Measurements from ENCODE around the gene STEAP4.
"Not testable (repeated sequence)": the region's sequence is repeated elsewhere in the genome, so short reads cannot be mapped to it uniquely, and the experiment has no call there.

STEAP4 gene

GRCh38 chr7:88312061-88312663, 5.5 kb upstream of the STEAP4 start:
- DNase-seq: no peak

GRCh38 chr7:88311675-88312036, 5.0 kb upstream of the STEAP4 start:
- DNase-seq: no peak

GRCh38 chr7:88310956-88311674, 4.4 kb upstream of the STEAP4 start:
- no peak for DNase-seq

- no peak for DNase-seq
These were observed 3.1 kb upstream of the STEAP4 start for GRCh38 chr7:88309819-88310218.

GRCh38 chr7:88307823-88308222, 1.1 kb upstream of the STEAP4 start:
- no peak for DNase-seq

- no peak for DNase-seq
These were observed 718 bp upstream of the STEAP4 start for GRCh38 chr7:88307412-88307811.

- DNase-seq: no peak
These were observed 1.6 kb downstream of the STEAP4 start for GRCh38 chr7:88305044-88305443.

GRCh38 chr7:88302486-88302885, 4.2 kb downstream of the STEAP4 start:
- DNase-seq: no peak

- no peak for DNase-seq
These were observed 4.8 kb downstream of the STEAP4 start for GRCh38 chr7:88301924-88302323.

- DNase-seq: no peak
These were observed 6.2 kb downstream of the STEAP4 start for GRCh38 chr7:88300401-88300945.

GRCh38 chr7:88299126-88299525, 7.6 kb downstream of the STEAP4 start:
- no peak for DNase-seq

- DNase-seq: no peak
These were observed 12.8 kb downstream of the STEAP4 start for GRCh38 chr7:88293866-88294265.

GRCh38 chr7:88291398-88292173, 15.1 kb downstream of the STEAP4 start:
- no peak for DNase-seq

GRCh38 chr7:88290491-88290890, 16.2 kb downstream of the STEAP4 start:
- DNase-seq: no peak

GRCh38 chr7:88289564-88290025, 17.1 kb downstream of the STEAP4 start:
- DNase-seq: no peak

- no peak for DNase-seq
These were observed 24.9 kb downstream of the STEAP4 start for GRCh38 chr7:88281749-88282148.

GRCh38 chr7:88280801-88281200, 25.9 kb downstream of the STEAP4 start:
- DNase-seq: no peak

GRCh38 chr7:88279323-88279722, 27.4 kb downstream of the STEAP4 start:
- no peak for DNase-seq

- DNase-seq: no peak
These were observed 27.8 kb downstream of the STEAP4 start for GRCh38 chr7:88278881-88279280.

- no peak for DNase-seq
These were observed 30.0 kb downstream of the STEAP4 start for GRCh38 chr7:88276605-88277153.

- DNase-seq: not testable (repeated sequence)
These were observed 31.8 kb downstream of the STEAP4 start for GRCh38 chr7:88274856-88275255.

GRCh38 chr7:88269586-88269985, 37.1 kb downstream of the STEAP4 start:
- no peak for DNase-seq

- DNase-seq: no peak
These were observed 37.8 kb downstream of the STEAP4 start for GRCh38 chr7:88268858-88269257.
